ENCODE measurements around the gene ENOX2. TPM values are rescaled to one million over a fixed set of nuclear protein-coding genes. Genes with fewer than 3 reads are reported as not detected.
A peak's percentile ranks its signal among the peaks of the same experiment; 100 is the strongest.

ENOX2 gene
- total and polyA plus RNA-seq, 2 experiments from 2014 or later = 8.7 to 9.0 TPM

DNA sequence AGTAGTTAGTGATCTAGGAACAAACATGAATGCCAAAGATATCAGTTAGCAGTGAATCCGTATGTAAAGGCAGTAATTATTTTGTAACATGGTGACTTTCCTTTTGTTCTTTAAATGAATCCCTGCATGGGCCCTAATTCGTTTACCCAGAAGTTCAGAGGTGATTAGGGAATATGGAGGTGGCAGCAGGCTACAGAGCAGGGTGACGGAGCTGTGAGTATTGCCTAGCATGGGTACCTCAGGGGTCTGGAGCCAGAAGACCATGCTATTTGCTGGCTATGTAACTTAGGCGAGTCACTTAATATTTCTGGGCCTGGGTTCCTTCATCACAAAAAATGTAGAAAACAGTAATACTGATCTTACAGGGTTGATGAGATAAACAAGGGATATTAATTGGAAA lies 184.9 kb downstream of the ENOX2 start:
- TF ChIP-seq, protein P1, sequence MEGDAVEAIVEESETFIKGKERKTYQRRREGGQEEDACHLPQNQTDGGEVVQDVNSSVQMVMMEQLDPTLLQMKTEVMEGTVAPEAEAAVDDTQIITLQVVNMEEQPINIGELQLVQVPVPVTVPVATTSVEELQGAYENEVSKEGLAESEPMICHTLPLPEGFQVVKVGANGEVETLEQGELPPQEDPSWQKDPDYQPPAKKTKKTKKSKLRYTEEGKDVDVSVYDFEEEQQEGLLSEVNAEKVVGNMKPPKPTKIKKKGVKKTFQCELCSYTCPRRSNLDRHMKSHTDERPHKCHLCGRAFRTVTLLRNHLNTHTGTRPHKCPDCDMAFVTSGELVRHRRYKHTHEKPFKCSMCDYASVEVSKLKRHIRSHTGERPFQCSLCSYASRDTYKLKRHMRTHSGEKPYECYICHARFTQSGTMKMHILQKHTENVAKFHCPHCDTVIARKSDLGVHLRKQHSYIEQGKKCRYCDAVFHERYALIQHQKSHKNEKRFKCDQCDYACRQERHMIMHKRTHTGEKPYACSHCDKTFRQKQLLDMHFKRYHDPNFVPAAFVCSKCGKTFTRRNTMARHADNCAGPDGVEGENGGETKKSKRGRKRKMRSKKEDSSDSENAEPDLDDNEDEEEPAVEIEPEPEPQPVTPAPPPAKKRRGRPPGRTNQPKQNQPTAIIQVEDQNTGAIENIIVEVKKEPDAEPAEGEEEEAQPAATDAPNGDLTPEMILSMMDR (IDR thresholded peaks at IDR 0.05; ENCODE audit: poor library complexity) = no peak
- no peak for TF ChIP-seq EZH2phosphoT487 (IDR thresholded peaks at IDR 0.05; ENCODE audit: low read depth, severe bottlenecking, unreplicated experiment)
- TF ChIP-seq EZH2 (IDR thresholded peaks at IDR 0.05; ENCODE audit: borderline replicate concordance) = no peak
- no peaks in the 10 kb centered on the region for H3K9me2 ChIP-seq (replicated peaks; ENCODE audit: insufficient read depth)
- H3K4me1 ChIP-seq (ENCODE audit: insufficient read depth) = no peaks in the 10 kb centered on the region
- H3K4me2 ChIP-seq = no peak overlapping the region
- H3K79me2 ChIP-seq = no peaks in the 10 kb centered on the region
- H3K4me3 ChIP-seq = no peak overlapping the region
- no peaks in the 10 kb centered on the region for H3K9me3 ChIP-seq (ENCODE audit: low read depth)
- no peak overlapping the region for H3K27ac ChIP-seq
- H3K27me3 ChIP-seq = no peaks in the 10 kb centered on the region
- WGBS (ENCODE audit: low lambda C conversion rate, missing lambda C conversion rate) = 47% methylated on average over 4 of the region's 4 CpGs
- H4K20me1 ChIP-seq (ENCODE audit: insufficient read depth, poor library complexity, severe bottlenecking) = no peaks in the 10 kb centered on the region
- no peak for DNase-seq (ENCODE audit: low spot score)
- H3K36me3 ChIP-seq (replicated peaks; ENCODE audit: insufficient read depth, low read depth) = no peaks in the 10 kb centered on the region
- no peak overlapping the region for H2AFZ ChIP-seq

DNA sequence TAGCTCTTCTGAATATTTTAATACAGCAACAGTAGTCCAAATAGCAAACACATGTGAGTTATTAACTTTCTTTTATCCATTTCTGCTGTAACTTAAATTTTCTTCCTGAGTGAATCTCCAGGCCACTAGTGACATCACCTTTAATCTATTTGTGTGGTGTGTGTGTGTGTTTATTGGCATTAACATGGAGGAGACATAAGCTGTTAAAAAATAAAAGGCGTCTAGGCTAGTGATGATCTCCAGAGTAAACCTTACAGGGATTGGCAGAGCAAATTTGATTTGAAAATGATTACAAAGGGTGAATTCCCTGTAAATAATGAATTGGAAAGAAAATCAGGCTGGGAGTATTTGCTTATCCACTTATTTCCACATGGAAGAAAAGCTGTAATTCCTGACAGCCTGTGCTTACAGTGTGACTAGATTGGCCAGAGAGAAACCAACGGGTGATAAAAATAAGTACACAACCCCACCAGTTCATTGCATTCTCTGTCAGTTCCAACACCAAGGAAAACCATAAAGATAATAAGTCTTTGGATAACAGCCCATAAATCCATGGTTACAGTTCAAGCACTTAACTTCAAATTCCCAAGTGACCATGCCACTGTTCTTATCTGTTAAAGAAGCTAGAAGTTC lies 186.1 kb downstream of the ENOX2 start:
- Histone ChIP-seq H3K27ac (peak overlapping the region; percentile 23), H3K4me1 (ENCODE audit: insufficient read depth) (no peaks in the 10 kb centered on the region), H3K36me3 (replicated peaks; ENCODE audit: insufficient read depth, low read depth) (no peaks in the 10 kb centered on the region), H3K9me3 (ENCODE audit: low read depth) (no peaks in the 10 kb centered on the region), H3K27me3 (no peaks in the 10 kb centered on the region), H3K79me2 (no peaks in the 10 kb centered on the region), H3K4me2 (no peak overlapping the region), H3K9me2 (replicated peaks; ENCODE audit: insufficient read depth) (no peaks in the 10 kb centered on the region), H2AFZ (no peak overlapping the region), H4K20me1 (ENCODE audit: insufficient read depth, poor library complexity, severe bottlenecking) (no peaks in the 10 kb centered on the region), H3K4me3 (no peak overlapping the region)
- no peak for TF ChIP-seq EZH2 (IDR thresholded peaks at IDR 0.05; ENCODE audit: borderline replicate concordance)
- TF ChIP-seq, protein P1 (IDR thresholded peaks at IDR 0.05; ENCODE audit: poor library complexity) = no peak
- TF ChIP-seq EZH2phosphoT487 (IDR thresholded peaks at IDR 0.05; ENCODE audit: low read depth, severe bottlenecking, unreplicated experiment) = no peak
- peak; percentile 19 for DNase-seq (ENCODE audit: low spot score)
- 48% methylated on average over 2 of the region's 2 CpGs for whole genome bisulfite sequencing (ENCODE audit: low lambda C conversion rate, missing lambda C conversion rate)

DNA sequence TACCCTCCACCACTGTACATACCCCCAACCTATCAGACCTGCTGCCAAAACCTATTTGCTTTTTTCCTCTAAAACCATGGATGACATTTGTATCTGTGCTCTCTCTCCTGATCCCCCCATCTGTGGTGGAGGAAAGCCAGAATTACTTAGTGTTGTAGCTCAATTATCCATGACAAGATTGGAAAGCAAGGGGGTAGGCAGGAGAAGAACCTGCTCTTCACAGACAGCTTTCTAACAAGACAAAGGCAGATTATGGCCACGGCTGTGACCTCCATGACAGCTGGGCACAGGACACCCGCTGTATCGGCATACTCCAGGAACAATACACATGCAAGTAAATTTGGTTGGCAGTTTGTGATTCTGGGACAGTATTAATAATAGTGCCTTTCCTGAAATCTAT lies 186.7 kb downstream of the ENOX2 start:
- Histone ChIP-seq H3K4me2 (no peak overlapping the region), H3K4me1 (ENCODE audit: insufficient read depth) (no peaks in the 10 kb centered on the region), H3K9me2 (replicated peaks; ENCODE audit: insufficient read depth) (no peaks in the 10 kb centered on the region), H4K20me1 (ENCODE audit: insufficient read depth, poor library complexity, severe bottlenecking) (no peaks in the 10 kb centered on the region), H3K27me3 (no peaks in the 10 kb centered on the region), H3K4me3 (no peak overlapping the region), H3K27ac (peak overlapping the region; percentile 23), H3K9me3 (ENCODE audit: low read depth) (no peaks in the 10 kb centered on the region), H3K36me3 (replicated peaks; ENCODE audit: insufficient read depth, low read depth) (no peaks in the 10 kb centered on the region), H2AFZ (no peak overlapping the region), H3K79me2 (no peaks in the 10 kb centered on the region)
- 81% methylated on average over 3 of the region's 3 CpGs for WGBS (ENCODE audit: low lambda C conversion rate, missing lambda C conversion rate)
- TF ChIP-seq EZH2phosphoT487 (IDR thresholded peaks at IDR 0.05; ENCODE audit: low read depth, severe bottlenecking, unreplicated experiment) (no peak), EZH2 (IDR thresholded peaks at IDR 0.05; ENCODE audit: borderline replicate concordance) (no peak)
- TF ChIP-seq, protein P1 (IDR thresholded peaks at IDR 0.05; ENCODE audit: poor library complexity) = no peak
- DNase-seq (ENCODE audit: low spot score) = no peak

All from hepatocyte (in vitro differentiated cells).